Mucosa of rectum (tissue), 2 donors: ENCODE data around the gene RBBP8NL.

Experiments
- H3K27ac ChIP-seq, 2 donors: one replicate each; pipeline ENCODE4 v1.7.0; 2013; ENCODE audit warnings: inconsistent platforms in 2 of 2, low read depth in 2 of 2, low read length in 2 of 2
- H3K27me3 ChIP-seq, 2 donors: one replicate each; pipeline ENCODE4 v1.7.0; 2013; ENCODE audit warnings: low read length in 2 of 2; ENCODE audit not compliant: control insufficient read depth in 2 of 2, insufficient read depth in 2 of 2
- H3K36me3 ChIP-seq, 2 donors: one replicate each; pipeline ENCODE4 v1.7.0; 2013; ENCODE audit warnings: low read length in 2 of 2; ENCODE audit not compliant: control insufficient read depth in 2 of 2, insufficient read depth in 2 of 2
- H3K4me1 ChIP-seq, 2 donors: one replicate each; pipeline ENCODE4 v1.7.0; 2013; ENCODE audit warnings: low read length in 2 of 2, mild to moderate bottlenecking in 1 of 2; ENCODE audit not compliant: control insufficient read depth in 2 of 2, insufficient read depth in 2 of 2
- H3K4me3 ChIP-seq, 2 donors: one replicate each; pipeline ENCODE4 v1.7.0; 2013; ENCODE audit warnings: low read length in 2 of 2
- H3K9ac ChIP-seq, 2 donors: one replicate each; pipeline ENCODE4 v1.7.0; 2013; ENCODE audit warnings: low read length in 2 of 2, low read depth in 1 of 2, mild to moderate bottlenecking in 1 of 2
- H3K9me3 ChIP-seq, 2 donors: one replicate each; pipeline ENCODE4 v1.7.0; 2013; ENCODE audit warnings: low read length in 2 of 2; ENCODE audit not compliant: control insufficient read depth in 2 of 2
- donor health status: healthy.
- donor health status: Normal muscosa, but diverticular disease.

The RBBP8NL gene

GRCh38 chr20:62421716-62421990, 5.7 kb downstream of the RBBP8NL start:
- H3K9me3 ChIP-seq: no peaks in the 10 kb centered on the region
- no peak overlapping the region for H3K4me3 ChIP-seq
- H3K4me1 ChIP-seq: peaks cover 2 to 6% of the 10 kb centered on the region in 2 donors
- no peaks in the 10 kb centered on the region for H3K36me3 ChIP-seq
- no peak overlapping the region for H3K9ac ChIP-seq
- no peaks in the 10 kb centered on the region for H3K27me3 ChIP-seq
- H3K27ac ChIP-seq: no peak overlapping the region

GRCh38 chr20:62420846-62421715, 6.3 kb downstream of the RBBP8NL start:
- Histone ChIP-seq H3K36me3 (no peaks in the 10 kb centered on the region), H3K4me3 (no peak overlapping the region), H3K9ac (no peak overlapping the region), H3K27ac (no peak overlapping the region), H3K27me3 (no peaks in the 10 kb centered on the region), H3K4me1 (peaks cover 0 to under 1% of the 10 kb centered on the region in 2 donors), H3K9me3 (no peaks in the 10 kb centered on the region)

GRCh38 chr20:62419759-62420158, 7.6 kb downstream of the RBBP8NL start:
- Histone ChIP-seq H3K27me3 (no peaks in the 10 kb centered on the region), H3K9ac (no peak overlapping the region), H3K36me3 (no peaks in the 10 kb centered on the region), H3K4me3 (no peak overlapping the region), H3K4me1 (peaks cover 0 to under 1% of the 10 kb centered on the region in 2 donors), H3K9me3 (no peaks in the 10 kb centered on the region), H3K27ac (no peak overlapping the region)

GRCh38 chr20:62418709-62419487, 8.4 kb downstream of the RBBP8NL start:
- Histone ChIP-seq H3K27ac (no peak overlapping the region), H3K4me1 (peaks cover 7 to 9% of the 10 kb centered on the region in 2 donors), H3K36me3 (no peaks in the 10 kb centered on the region), H3K9ac (no peak overlapping the region), H3K27me3 (no peaks in the 10 kb centered on the region), H3K9me3 (no peaks in the 10 kb centered on the region), H3K4me3 (no peak overlapping the region)

- H3K27me3 ChIP-seq: no peaks in the 10 kb centered on the region
- no peaks in the 10 kb centered on the region for H3K9me3 ChIP-seq
- H3K36me3 ChIP-seq: no peaks in the 10 kb centered on the region
- H3K9ac ChIP-seq: no peak overlapping the region
- peaks cover 15 to 16% of the 10 kb centered on the region in 2 donors for H3K4me1 ChIP-seq
- no peak overlapping the region for H3K4me3 ChIP-seq
- no peak overlapping the region for H3K27ac ChIP-seq
These were observed 9.2 kb downstream of the RBBP8NL start for GRCh38 chr20:62417981-62418708.

- Histone ChIP-seq H3K4me1 (peaks cover 23 to 26% of the 10 kb centered on the region in 2 donors), H3K27me3 (no peaks in the 10 kb centered on the region), H3K27ac (no peak overlapping the region), H3K9ac (no peak overlapping the region), H3K9me3 (no peaks in the 10 kb centered on the region), H3K4me3 (no peak overlapping the region), H3K36me3 (no peaks in the 10 kb centered on the region)
These were observed 10.4 kb downstream of the RBBP8NL start for GRCh38 chr20:62416651-62417637.

GRCh38 chr20:62415354-62416111, 11.8 kb downstream of the RBBP8NL start:
- H3K4me3 ChIP-seq: no peak overlapping the region
- no peaks in the 10 kb centered on the region for H3K36me3 ChIP-seq
- H3K9me3 ChIP-seq: no peaks in the 10 kb centered on the region
- H3K9ac ChIP-seq: no peak overlapping the region
- H3K27ac ChIP-seq: no peak overlapping the region
- peaks cover 35 to 40% of the 10 kb centered on the region in 2 donors for H3K4me1 ChIP-seq
- no peaks in the 10 kb centered on the region for H3K27me3 ChIP-seq

GRCh38 chr20:62413896-62414481, 13.3 kb downstream of the RBBP8NL start:
- H3K9me3 ChIP-seq: no peaks in the 10 kb centered on the region
- no peaks in the 10 kb centered on the region for H3K36me3 ChIP-seq
- no peaks in the 10 kb centered on the region for H3K27me3 ChIP-seq
- peak overlapping the region in 1 of 2 donors; percentile 77 for H3K9ac ChIP-seq
- peaks cover 47 to 54% of the 10 kb centered on the region in 2 donors for H3K4me1 ChIP-seq
- peak overlapping the region in 1 of 2 donors; percentile 26 for H3K4me3 ChIP-seq
- peak overlapping the region; percentile 92 to 93 for H3K27ac ChIP-seq
